Smooth muscle cell (in vitro differentiated cells): Measurements from ENCODE around the gene GCSH. TPM values are rescaled to one million over a fixed set of nuclear protein-coding genes. Genes with fewer than 3 reads are reported as not detected.

Source experiments
- DNase-seq: peaks from one replicate; lab custom pipeline; 2025; ENCODE audit not compliant: unreplicated experiment; lab: John Stamatoyannopoulos, UW
- H2AFZ ChIP-seq: fragments of 200-600 bp; sonication (generic); 2 replicates; pipeline ENCODE4 v1.6.0; 2016; ENCODE audit warnings: antibody characterized with exemption, low read depth, mild to moderate bottlenecking
- H3F3A ChIP-seq: fragments of 200-600 bp; sonication (generic); 2 replicates; pipeline ENCODE4 v1.6.0; 2017; ENCODE audit warnings: antibody characterized with exemption, low read depth
- H3K27ac ChIP-seq: fragments of 200-600 bp; sonication (generic); 2 replicates; pipeline ENCODE4 v1.5.1; 2016; ENCODE audit warnings: low read depth, mild to moderate bottlenecking
- H3K27me3 ChIP-seq: fragments of 200-600 bp; sonication (generic); 2 replicates; pipeline ENCODE4 v1.6.1; 2016; ENCODE audit warnings: low read depth, mild to moderate bottlenecking
- H3K36me3 ChIP-seq: fragments of 200-600 bp; sonication (generic); 2 replicates; pipeline ENCODE4 v1.5.1; 2016; ENCODE audit warnings: low read depth
- H3K4me1 ChIP-seq: fragments of 200-600 bp; sonication (generic); 2 replicates; pipeline ENCODE4 v1.5.1; 2016; ENCODE audit warnings: low read depth
- H3K4me2 ChIP-seq: fragments of 200-600 bp; sonication (generic); 2 replicates; pipeline ENCODE4 v1.6.0; 2016; ENCODE audit warnings: mild to moderate bottlenecking
- H3K4me3 ChIP-seq: fragments of 200-600 bp; sonication (generic); 2 replicates; pipeline ENCODE4 v1.5.1; 2016; ENCODE audit warnings: mild to moderate bottlenecking
- H3K79me2 ChIP-seq: fragments of 200-600 bp; sonication (generic); 2 replicates; pipeline ENCODE4 v1.6.0; 2016; ENCODE audit warnings: low read depth, mild to moderate bottlenecking
- H3K9ac ChIP-seq: fragments of 200-600 bp; sonication (generic); 2 replicates; pipeline ENCODE4 v1.6.0; 2016; ENCODE audit warnings: low read depth
- H3K9me3 ChIP-seq: fragments of 200-600 bp; sonication (generic); replicated peaks from 2 replicates; pipeline ENCODE4 v1.5.1; 2016; ENCODE audit warnings: low read depth
- H4K20me1 ChIP-seq: fragments of 200-600 bp; sonication (generic); 2 replicates; pipeline ENCODE4 v1.6.0; 2016; ENCODE audit warnings: low read depth
- WGBS: methylation state at CpG from one replicate; pipeline ENCODE4 v1.1.7; 2016; ENCODE audit warnings: low lambda C conversion rate; 5-methylcytosine and 5-hydroxymethylcytosine counted together
- polyA plus RNA-seq: library from polyadenylated mRNA; unstranded; fragments of >200 nt; fragmentation: Nextera tagmentation; extraction: Ambion mirVana; gene quantifications from 2 replicates; pipeline ENCODE4 v1.2.1, GENCODE V29; 2016
- total RNA-seq: library from RNA; depleted of rRNA; stranded (reverse); fragments of >200 nt; gene quantifications from 2 replicates; pipeline ENCODE4 v1.2.3, GENCODE V29; 2014
- TF ChIP-seq, protein P1 (sequence below): fragments of 200-600 bp; sonication (generic); IDR thresholded peaks from 2 replicates; pipeline ENCODE4 v1.5.1; 2017; ENCODE audit warnings: borderline replicate concordance, mild to moderate bottlenecking, antibody characterized with exemption; ENCODE audit not compliant: insufficient read depth, poor library complexity, severe bottlenecking

Gene GCSH
- total and polyA plus RNA-seq, 2 experiments from 2014 or later, result 42.4 to 48.1 TPM

GRCh38 chr16:81071805-81072204, 24.4 kb downstream of the GCSH start:
- Histone ChIP-seq H4K20me1 (no peaks in the 10 kb centered on the region), H2AFZ (no peak overlapping the region), H3K9me3 (no peaks in the 10 kb centered on the region), H3K9ac (no peak overlapping the region), H3K27ac (no peak overlapping the region), H3K36me3 (no peaks in the 10 kb centered on the region), H3K4me3 (no peak overlapping the region), H3K27me3 (no peaks in the 10 kb centered on the region), H3F3A (peaks cover 8% of the 10 kb centered on the region), H3K79me2 (no peaks in the 10 kb centered on the region), H3K4me2 (no peak overlapping the region), H3K4me1 (peaks cover 5% of the 10 kb centered on the region)
- no peak for DNase-seq
- TF ChIP-seq, protein P1, sequence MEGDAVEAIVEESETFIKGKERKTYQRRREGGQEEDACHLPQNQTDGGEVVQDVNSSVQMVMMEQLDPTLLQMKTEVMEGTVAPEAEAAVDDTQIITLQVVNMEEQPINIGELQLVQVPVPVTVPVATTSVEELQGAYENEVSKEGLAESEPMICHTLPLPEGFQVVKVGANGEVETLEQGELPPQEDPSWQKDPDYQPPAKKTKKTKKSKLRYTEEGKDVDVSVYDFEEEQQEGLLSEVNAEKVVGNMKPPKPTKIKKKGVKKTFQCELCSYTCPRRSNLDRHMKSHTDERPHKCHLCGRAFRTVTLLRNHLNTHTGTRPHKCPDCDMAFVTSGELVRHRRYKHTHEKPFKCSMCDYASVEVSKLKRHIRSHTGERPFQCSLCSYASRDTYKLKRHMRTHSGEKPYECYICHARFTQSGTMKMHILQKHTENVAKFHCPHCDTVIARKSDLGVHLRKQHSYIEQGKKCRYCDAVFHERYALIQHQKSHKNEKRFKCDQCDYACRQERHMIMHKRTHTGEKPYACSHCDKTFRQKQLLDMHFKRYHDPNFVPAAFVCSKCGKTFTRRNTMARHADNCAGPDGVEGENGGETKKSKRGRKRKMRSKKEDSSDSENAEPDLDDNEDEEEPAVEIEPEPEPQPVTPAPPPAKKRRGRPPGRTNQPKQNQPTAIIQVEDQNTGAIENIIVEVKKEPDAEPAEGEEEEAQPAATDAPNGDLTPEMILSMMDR, result no peak
- 87% methylated on average over 4 of the region's 4 CpGs for WGBS

DNA sequence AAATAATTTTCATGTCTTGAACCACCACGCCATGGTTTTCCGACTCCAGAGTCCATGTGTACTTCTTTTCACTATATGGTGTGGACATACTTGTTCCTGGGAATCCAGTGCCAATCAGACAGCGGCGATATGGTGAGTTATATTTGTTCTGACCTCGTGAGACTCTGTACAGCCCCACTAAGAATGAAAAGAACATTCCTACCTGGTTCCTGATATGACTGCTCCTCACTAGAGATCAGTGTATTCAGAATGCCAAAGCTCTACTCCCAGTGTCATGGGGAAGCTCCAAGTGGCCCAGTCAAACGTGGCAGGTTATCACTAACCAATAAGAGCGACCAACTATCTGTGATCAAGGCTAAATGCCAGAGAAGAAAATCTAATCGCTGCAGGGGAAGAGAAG, 25.2 kb downstream of the GCSH start:
- no peak overlapping the region for H3K27ac ChIP-seq
- H3K4me1 ChIP-seq, result peaks cover 5% of the 10 kb centered on the region
- H3K79me2 ChIP-seq, result no peaks in the 10 kb centered on the region
- no peak overlapping the region for H2AFZ ChIP-seq
- TF ChIP-seq, protein P1, result no peak
- no peaks in the 10 kb centered on the region for H3K27me3 ChIP-seq
- no peaks in the 10 kb centered on the region for H3K36me3 ChIP-seq
- H3K9ac ChIP-seq, result no peak overlapping the region
- 84% methylated on average over 8 of the region's 8 CpGs for WGBS
- no peaks in the 10 kb centered on the region for H4K20me1 ChIP-seq
- no peak overlapping the region for H3K4me3 ChIP-seq
- no peak for DNase-seq
- no peak overlapping the region for H3K4me2 ChIP-seq
- H3F3A ChIP-seq, result no peaks in the 10 kb centered on the region
- H3K9me3 ChIP-seq, result no peaks in the 10 kb centered on the region

DNA sequence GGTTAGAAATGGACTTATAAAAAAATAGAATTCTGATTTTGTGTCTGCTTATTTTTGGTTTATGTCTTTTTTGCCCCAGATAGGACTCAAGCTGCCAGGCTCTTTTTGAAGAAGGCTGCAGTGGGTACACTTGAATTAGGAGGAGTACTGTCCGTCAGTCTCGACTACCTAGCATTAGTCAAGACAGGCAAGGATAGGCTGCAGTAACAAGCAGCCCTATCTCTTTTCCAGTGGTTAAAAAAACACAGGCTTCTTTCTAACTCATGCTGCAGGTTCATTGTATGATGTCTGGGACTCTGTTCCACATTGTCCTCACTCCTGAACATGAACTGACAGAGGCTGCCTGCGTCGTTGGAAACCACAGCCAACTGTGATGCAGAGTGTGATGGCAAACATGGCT, 27.1 kb downstream of the GCSH start:
- no peak for DNase-seq
- H3K9ac ChIP-seq, result no peak overlapping the region

GRCh38 chr16:81067166-81067565, 29.0 kb downstream of the GCSH start:
- H3K36me3 ChIP-seq, result no peaks in the 10 kb centered on the region
- TF ChIP-seq, protein P1, result no peak
- no peak overlapping the region for H3K9ac ChIP-seq
- no peaks in the 10 kb centered on the region for H3F3A ChIP-seq
- no peaks in the 10 kb centered on the region for H3K9me3 ChIP-seq
- 84% methylated on average over 1 of the region's 1 CpG for WGBS
- H3K79me2 ChIP-seq, result no peaks in the 10 kb centered on the region
- no peaks in the 10 kb centered on the region for H4K20me1 ChIP-seq
- no peaks in the 10 kb centered on the region for H3K27me3 ChIP-seq
- H3K4me3 ChIP-seq, result no peak overlapping the region
- no peak for DNase-seq
- no peak overlapping the region for H2AFZ ChIP-seq
- H3K27ac ChIP-seq, result no peak overlapping the region
- no peaks in the 10 kb centered on the region for H3K4me1 ChIP-seq
- no peak overlapping the region for H3K4me2 ChIP-seq

More for the DNA sequence above, 27.1 kb downstream of the GCSH start:
- Histone ChIP-seq H3K4me1 (peaks cover 4% of the 10 kb centered on the region), H3K4me2 (no peak overlapping the region), H4K20me1 (no peaks in the 10 kb centered on the region), H3K9me3 (no peaks in the 10 kb centered on the region), H3F3A (no peaks in the 10 kb centered on the region), H3K79me2 (no peaks in the 10 kb centered on the region), H3K36me3 (no peaks in the 10 kb centered on the region), H3K4me3 (no peak overlapping the region), H3K27ac (no peak overlapping the region), H3K27me3 (no peaks in the 10 kb centered on the region), H2AFZ (no peak overlapping the region)
- 95% methylated on average over 4 of the region's 4 CpGs for WGBS
- TF ChIP-seq, protein P1, result no peak
